Measurements from ENCODE around the gene CLEC14A.

CLEC14A gene

DNA sequence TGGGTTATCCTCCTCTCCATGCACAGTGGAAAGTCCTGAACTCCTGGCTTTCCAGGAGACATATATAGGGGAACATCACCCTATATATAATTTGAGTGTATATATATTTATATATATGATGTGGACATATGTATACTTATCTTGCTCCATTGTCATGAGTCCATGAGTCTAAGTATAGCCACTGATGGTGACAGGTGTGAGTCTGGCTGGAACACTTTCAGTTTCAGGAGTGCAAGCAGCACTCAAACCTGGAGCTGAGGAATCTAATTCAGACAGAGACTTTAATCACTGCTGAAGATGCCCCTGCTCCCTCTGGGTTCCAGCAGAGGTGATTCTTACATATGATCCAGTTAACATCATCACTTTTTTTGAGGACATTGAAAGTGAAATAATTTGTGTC lies 43.8 kb downstream of the CLEC14A start:
- no peak for DNase-seq (ENCODE audit: low read depth)
- peak overlapping the region; percentile 84 for H3K4me3 ChIP-seq (ENCODE audit: control insufficient read depth, low read depth, low read length)
- TF ChIP-seq CTCF (IDR thresholded peaks at IDR 0.05; ENCODE audit: control insufficient read depth, insufficient read depth, low read depth, low read length, missing control alignments), result no peak

GRCh38 chr14:38211255-38211735 lies 44.6 kb downstream of the CLEC14A start:
- TF ChIP-seq CTCF (IDR thresholded peaks at IDR 0.05; ENCODE audit: control insufficient read depth, insufficient read depth, low read depth, low read length, missing control alignments), result no peak
- H3K4me3 ChIP-seq (ENCODE audit: control insufficient read depth, low read depth, low read length), result peak overlapping the region; percentile 84

GRCh38 chr14:38210587-38211216 lies 45.2 kb downstream of the CLEC14A start:
- peak overlapping the region; percentile 84 for H3K4me3 ChIP-seq (ENCODE audit: control insufficient read depth, low read depth, low read length)
- DNase-seq (ENCODE audit: low read depth), result no peak
- TF ChIP-seq CTCF (IDR thresholded peaks at IDR 0.05; ENCODE audit: control insufficient read depth, insufficient read depth, low read depth, low read length, missing control alignments), result peak; percentile 57

More at GRCh38 chr14:38211255-38211735, 44.6 kb downstream of the CLEC14A start:
- no peak for DNase-seq (ENCODE audit: low read depth)

DNA sequence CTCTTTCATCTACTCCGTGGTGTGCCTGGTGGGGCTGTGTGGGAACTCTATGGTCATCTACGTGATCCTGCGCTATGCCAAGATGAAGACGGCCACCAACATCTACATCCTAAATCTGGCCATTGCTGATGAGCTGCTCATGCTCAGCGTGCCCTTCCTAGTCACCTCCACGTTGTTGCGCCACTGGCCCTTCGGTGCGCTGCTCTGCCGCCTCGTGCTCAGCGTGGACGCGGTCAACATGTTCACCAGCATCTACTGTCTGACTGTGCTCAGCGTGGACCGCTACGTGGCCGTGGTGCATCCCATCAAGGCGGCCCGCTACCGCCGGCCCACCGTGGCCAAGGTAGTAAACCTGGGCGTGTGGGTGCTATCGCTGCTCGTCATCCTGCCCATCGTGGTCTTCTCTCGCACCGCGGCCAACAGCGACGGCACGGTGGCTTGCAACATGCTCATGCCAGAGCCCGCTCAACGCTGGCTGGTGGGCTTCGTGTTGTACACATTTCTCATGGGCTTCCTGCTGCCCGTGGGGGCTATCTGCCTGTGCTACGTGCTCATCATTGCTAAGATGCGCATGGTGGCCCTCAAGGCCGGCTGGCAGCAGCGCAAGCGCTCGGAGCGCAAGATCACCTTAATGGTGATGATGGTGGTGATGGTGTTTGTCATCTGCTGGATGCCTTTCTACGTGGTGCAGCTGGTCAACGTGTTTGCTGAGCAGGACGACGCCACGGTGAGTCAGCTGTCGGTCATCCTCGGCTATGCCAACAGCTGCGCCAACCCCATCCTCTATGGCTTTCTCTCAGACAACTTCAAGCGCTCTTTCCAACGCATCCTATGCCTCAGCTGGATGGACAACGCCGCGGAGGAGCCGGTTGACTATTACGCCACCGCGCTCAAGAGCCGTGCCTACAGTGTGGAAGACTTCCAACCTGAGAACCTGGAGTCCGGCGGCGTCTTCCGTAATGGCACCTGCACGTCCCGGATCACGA lies 46.0 kb downstream of the CLEC14A start:
- no peak for TF ChIP-seq CTCF (IDR thresholded peaks at IDR 0.05; ENCODE audit: control insufficient read depth, insufficient read depth, low read depth, low read length, missing control alignments)
- DNase-seq (ENCODE audit: low read depth), result peak; percentile 69
- peak overlapping the region; percentile 84 for H3K4me3 ChIP-seq (ENCODE audit: control insufficient read depth, low read depth, low read length)

DNA sequence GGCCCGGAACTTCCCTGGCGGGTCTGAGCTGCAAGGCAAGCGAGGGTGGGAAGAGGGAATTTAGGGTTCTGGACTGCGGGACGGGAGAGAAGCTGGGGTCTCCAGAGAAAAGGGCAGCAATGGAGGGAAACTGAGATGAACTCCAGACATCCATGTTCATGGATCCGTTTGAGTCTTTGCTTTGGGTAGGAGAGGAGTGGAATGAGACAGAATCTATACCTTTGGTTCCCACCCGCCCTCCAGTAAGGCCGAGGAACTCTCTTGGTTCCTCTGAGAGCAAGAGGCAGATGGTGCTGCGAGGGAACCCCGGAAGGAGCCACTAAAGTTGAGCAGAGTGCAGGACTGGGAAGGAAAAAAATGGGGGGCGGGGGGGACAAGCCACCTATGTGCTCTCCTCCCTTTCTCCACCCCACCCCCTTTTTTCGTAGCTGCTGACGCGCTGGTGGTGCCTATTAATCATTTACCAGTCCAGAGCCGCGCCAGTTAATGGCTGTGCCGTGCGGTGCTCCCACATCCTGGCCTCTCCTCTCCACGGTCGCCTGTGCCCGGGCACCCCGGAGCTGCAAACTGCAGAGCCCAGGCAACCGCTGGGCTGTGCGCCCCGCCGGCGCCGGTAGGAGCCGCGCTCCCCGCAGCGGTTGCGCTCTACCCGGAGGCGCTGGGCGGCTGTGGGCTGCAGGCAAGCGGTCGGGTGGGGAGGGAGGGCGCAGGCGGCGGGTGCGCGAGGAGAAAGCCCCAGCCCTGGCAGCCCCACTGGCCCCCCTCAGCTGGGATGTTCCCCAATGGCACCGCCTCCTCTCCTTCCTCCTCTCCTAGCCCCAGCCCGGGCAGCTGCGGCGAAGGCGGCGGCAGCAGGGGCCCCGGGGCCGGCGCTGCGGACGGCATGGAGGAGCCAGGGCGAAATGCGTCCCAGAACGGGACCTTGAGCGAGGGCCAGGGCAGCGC lies 47.0 kb downstream of the CLEC14A start:
- H3K4me3 ChIP-seq (ENCODE audit: control insufficient read depth, low read depth, low read length), result peak overlapping the region; percentile 84
- TF ChIP-seq CTCF (IDR thresholded peaks at IDR 0.05; ENCODE audit: control insufficient read depth, insufficient read depth, low read depth, low read length, missing control alignments), result peak; percentile 46
- peak; percentile 71 for DNase-seq (ENCODE audit: low read depth)
